HEK293 (cell line): Measurements from ENCODE around the gene IRAK3.

Source experiments
- CTCF ChIA-PET: fragments of 350-600 bp; formaldehyde crosslinking; extraction: SDS; loops from one replicate; lab custom pipeline; 2021; ENCODE audit warnings: antibody characterized with exemption; lab: Yijun Ruan, JAX
- POLR2A ChIA-PET: fragments of 300-600 bp; formaldehyde crosslinking; extraction: SDS; loops from one replicate; lab custom pipeline; 2020; ENCODE audit warnings: antibody characterized with exemption, inconsistent platforms; lab: Yijun Ruan, JAX
- H3K27ac ChIP-seq: fragments of 200-500 bp; sonication (Bioruptor generic); 2 replicates; pipeline ENCODE4 v1.5.1; 2014; ENCODE audit warnings: low read depth, low read length, control low read depth, inconsistent platforms; ENCODE audit errors: extremely low read depth
- H3K36me3 ChIP-seq, 2 experiments: fragments of 200-500 bp in 1 of 2; sonication (Bioruptor generic) in 1 of 2; 1 replicate in 1 of 2; 2 replicates in 1 of 2; pipeline ENCODE4 v1.5.1; 2014 to 2017; ENCODE audit warnings: inconsistent platforms in 2 of 2, low read length in 2 of 2; ENCODE audit not compliant: control insufficient read depth in 2 of 2, insufficient read depth in 1 of 2
- H3K4me1 ChIP-seq: fragments of 200-500 bp; sonication (Bioruptor generic); 2 replicates; pipeline ENCODE4 v1.5.1; 2014; ENCODE audit warnings: mild to moderate bottlenecking, low read length, inconsistent platforms; ENCODE audit not compliant: control insufficient read depth, insufficient read depth
- H3K4me3 ChIP-seq: 2 replicates; pipeline ENCODE4 v1.5.1; 2011; ENCODE audit warnings: low read depth, mild to moderate bottlenecking, control low read depth, low read length, moderate library complexity
- H3K9me3 ChIP-seq: fragments of 200-500 bp; sonication (Bioruptor generic); 2 replicates; pipeline ENCODE4 v1.5.1; 2014; ENCODE audit warnings: low read depth, low read length, inconsistent platforms; ENCODE audit not compliant: control insufficient read depth, insufficient read depth
- EGR2 ChIP-seq: fragments of 450-650 bp; formaldehyde crosslinking; IDR thresholded peaks from 2 replicates; pipeline ENCODE4 v1.5.1; 2016; ENCODE audit warnings: low read depth, missing biosample characterization, missing genetic modification characterization
- HOXC10 ChIP-seq: sonication (generic); formaldehyde crosslinking; IDR thresholded peaks from 2 replicates; pipeline ENCODE4 v1.8.1; 2023; ENCODE audit warnings: mild to moderate bottlenecking, missing genetic modification reagents
- KLF16 ChIP-seq: fragments of 450-650 bp; formaldehyde crosslinking; IDR thresholded peaks from 2 replicates; pipeline ENCODE4 v1.5.1; 2017; ENCODE audit warnings: missing biosample characterization, missing genetic modification characterization
- ZBTB17 ChIP-seq: fragments of 450-650 bp; formaldehyde crosslinking; IDR thresholded peaks from 2 replicates; pipeline ENCODE4 v1.5.1; 2016; ENCODE audit warnings: missing biosample characterization, missing genetic modification characterization
- ZBTB44 ChIP-seq: fragments of 450-650 bp; IDR thresholded peaks from 2 replicates; pipeline ENCODE4 v1.5.1; 2018; ENCODE audit warnings: missing biosample characterization, mild to moderate bottlenecking, missing genetic modification characterization
- ZFHX2 ChIP-seq: fragments of 450-650 bp; formaldehyde crosslinking; conservative IDR thresholded peaks from 2 replicates; pipeline ENCODE4 v1.5.1; 2016; ENCODE audit warnings: missing biosample characterization, missing genetic modification characterization
- ZIC2 ChIP-seq: fragments of 450-650 bp; formaldehyde crosslinking; IDR thresholded peaks from 2 replicates; pipeline ENCODE4 v1.5.1; 2016; ENCODE audit warnings: missing biosample characterization, missing genetic modification characterization
- ZNF114 ChIP-seq: fragments of 450-650 bp; formaldehyde crosslinking; IDR thresholded peaks from 2 replicates; pipeline ENCODE4 v1.5.0; 2017; ENCODE audit warnings: missing biosample characterization, missing genetic modification characterization
- ZNF157 ChIP-seq: fragments of 450-650 bp; formaldehyde crosslinking; IDR thresholded peaks from 2 replicates; pipeline ENCODE4 v1.5.1; 2016; ENCODE audit warnings: missing biosample characterization, missing genetic modification characterization
- ZNF23 ChIP-seq: fragments of 450-650 bp; formaldehyde crosslinking; IDR thresholded peaks from 2 replicates; pipeline ENCODE4 v1.5.1; 2016; ENCODE audit warnings: missing biosample characterization, missing genetic modification characterization, borderline replicate concordance
- ZNF280C ChIP-seq: fragments of 450-650 bp; formaldehyde crosslinking; IDR thresholded peaks from 2 replicates; pipeline ENCODE4 v1.5.1; 2016; ENCODE audit warnings: missing biosample characterization, missing genetic modification characterization
- ZNF433 ChIP-seq: fragments of 450-650 bp; formaldehyde crosslinking; IDR thresholded peaks from 2 replicates; pipeline ENCODE4 v1.5.1; 2016; ENCODE audit warnings: missing biosample characterization, missing genetic modification characterization, low read depth
- ZNF514 ChIP-seq: fragments of 450-650 bp; formaldehyde crosslinking; IDR thresholded peaks from 2 replicates; pipeline ENCODE4 v1.5.1; 2016; ENCODE audit warnings: missing biosample characterization, missing genetic modification characterization
- ZNF529 ChIP-seq: fragments of 450-650 bp; formaldehyde crosslinking; IDR thresholded peaks from 2 replicates; pipeline ENCODE4 v1.5.1; 2017; ENCODE audit warnings: missing genetic modification characterization, missing biosample characterization; ENCODE audit not compliant: insufficient replicate concordance
- ZNF692 ChIP-seq: fragments of 450-650 bp; formaldehyde crosslinking; IDR thresholded peaks from 2 replicates; pipeline ENCODE4 v1.5.1; 2016; ENCODE audit warnings: missing biosample characterization, missing genetic modification characterization
- ZNF777 ChIP-seq: fragments of 450-650 bp; formaldehyde crosslinking; IDR thresholded peaks from 2 replicates; pipeline ENCODE4 v1.5.1; 2017; ENCODE audit warnings: missing biosample characterization, missing genetic modification characterization, borderline replicate concordance
- ZNF830 ChIP-seq: fragments of 450-650 bp; IDR thresholded peaks from 2 replicates; pipeline ENCODE4 v1.5.0; 2018; ENCODE audit warnings: missing biosample characterization, missing genetic modification characterization, low read depth, mild to moderate bottlenecking, moderate library complexity
- ZSCAN4 ChIP-seq: fragments of 450-650 bp; formaldehyde crosslinking; IDR thresholded peaks from 2 replicates; pipeline ENCODE4 v1.5.1; 2017; ENCODE audit warnings: missing biosample characterization, missing genetic modification characterization

Gene IRAK3

GRCh38 chr12:66187036-66187435 is 2.0 kb upstream of the IRAK3 start:
- POLR2A ChIA-PET = no interaction called here
- Histone ChIP-seq H3K27ac (no peak overlapping the region), H3K9me3 (no peaks in the 10 kb centered on the region), H3K36me3 (no peaks in the 10 kb centered on the region), H3K4me3 (no peak overlapping the region), H3K4me1 (peaks cover 10% of the 10 kb centered on the region; the same call in 1 of the 2 replicates)
- CTCF ChIA-PET = no interaction called here
- TF ChIP-seq ZFHX2 (tag by site-specific recombination) (no peak), ZIC2 (tag by site-specific recombination) (no peak), EGR2 (no peak), ZNF692 (tag by site-specific recombination) (no peak)

- Histone ChIP-seq H3K4me1 (peaks cover 11% of the 10 kb centered on the region; the same call in 1 of the 2 replicates), H3K4me3 (no peak overlapping the region), H3K9me3 (no peaks in the 10 kb centered on the region), H3K36me3 (no peaks in the 10 kb centered on the region), H3K27ac (no peak overlapping the region)
- no peak for TF ChIP-seq ZBTB44 (tag by site-specific recombination)
- TF ChIP-seq ZNF114 (tag by site-specific recombination) = no peak
- ChIA-PET POLR2A (no interaction called here), CTCF (no interaction called here)
Measured at GRCh38 chr12:66187821-66188220, 1.2 kb upstream of the IRAK3 start.

GRCh38 chr12:66189486-66189843 is 451 bp downstream of the IRAK3 start:
- H3K27ac ChIP-seq = no peak overlapping the region
- H3K9me3 ChIP-seq = no peaks in the 10 kb centered on the region

GRCh38 chr12:66189889-66190288 is 875 bp downstream of the IRAK3 start:
- H3K4me1 ChIP-seq = peaks cover 11% of the 10 kb centered on the region; the same call in 1 of the 2 replicates
- no peak for TF ChIP-seq ZNF529 (tag by site-specific recombination)
- no peak for TF ChIP-seq ZNF830
- no peak for TF ChIP-seq ZNF280C (tag by site-specific recombination)
- TF ChIP-seq ZSCAN4 (tag by site-specific recombination) = no peak
- TF ChIP-seq ZNF433 (tag by site-specific recombination) = no peak
- TF ChIP-seq HOXC10 (CRISPR knock-in tag) = no peak
- no peak for TF ChIP-seq ZNF157 (tag by site-specific recombination)
- TF ChIP-seq ZNF777 (tag by site-specific recombination) = no peak
- TF ChIP-seq ZNF23 (tag by site-specific recombination) = no peak
- no peak for TF ChIP-seq ZNF514
- TF ChIP-seq ZBTB17 (tag by site-specific recombination) = no peak
- no peaks in the 10 kb centered on the region for H3K9me3 ChIP-seq
- POLR2A ChIA-PET = no interaction called here
- CTCF ChIA-PET = no interaction called here
- H3K4me3 ChIP-seq = no peak overlapping the region
- no peak overlapping the region for H3K27ac ChIP-seq
- H3K36me3 ChIP-seq = no peaks in the 10 kb centered on the region

More at GRCh38 chr12:66189486-66189843, 451 bp downstream of the IRAK3 start:
- ChIA-PET CTCF (no interaction called here), POLR2A (no interaction called here)
- no peak for TF ChIP-seq KLF16 (tag by site-specific recombination)
- Histone ChIP-seq H3K4me1 (peaks cover 11% of the 10 kb centered on the region; the same call in 1 of the 2 replicates), H3K4me3 (no peak overlapping the region), H3K36me3 (no peaks in the 10 kb centered on the region)
